Stimulated activated CD4-positive, alpha-beta T cell treated with anti-CD3 and anti-CD28 coated beads, Interleukin-12 subunit alpha, Interleukin-12 subunit beta, amount 100 ng/mL, for 48 hours (primary cell): Measurements from ENCODE around the gene SEC63.
"Not testable (repeated sequence)": the region's sequence is repeated elsewhere in the genome, so short reads cannot be mapped to it uniquely, and the experiment has no call there.

Experiments used
- DNase-seq, 3 donors: peaks; one replicate each; pipeline ENCODE4 v3.0.0-alpha.2; 2020; ENCODE audit warnings: low read depth in 2 of 3, low spot score in 1 of 3

The SEC63 gene

GRCh38 chr6:107866606-107867301, 91.3 kb downstream of the SEC63 start:
- DNase-seq = peak in 1 of 3 donors; percentile 27

- no peak for DNase-seq
Measured at GRCh38 chr6:107864226-107865127, 93.5 kb downstream of the SEC63 start.

GRCh38 chr6:107862383-107862782, 95.6 kb downstream of the SEC63 start:
- DNase-seq = no peak

GRCh38 chr6:107860963-107861362, 97.0 kb downstream of the SEC63 start:
- DNase-seq = not testable (repeated sequence)

- DNase-seq = not testable (repeated sequence)
Measured at GRCh38 chr6:107860144-107860543, 97.9 kb downstream of the SEC63 start.

- DNase-seq = no peak
Measured at GRCh38 chr6:107853230-107853629, 104.8 kb downstream of the SEC63 start.

- DNase-seq = no peak
Measured at GRCh38 chr6:107849325-107849724, 108.7 kb downstream of the SEC63 start.

GRCh38 chr6:107847844-107848802, 109.9 kb downstream of the SEC63 start:
- peak; percentile 72 to 83 (median 79) for DNase-seq

- DNase-seq = no peak
Measured at GRCh38 chr6:107846262-107846795, 111.7 kb downstream of the SEC63 start.

GRCh38 chr6:107845777-107846176, 112.2 kb downstream of the SEC63 start:
- no peak for DNase-seq

GRCh38 chr6:107843400-107843799, 114.6 kb downstream of the SEC63 start:
- no peak for DNase-seq

GRCh38 chr6:107841275-107841670, 116.7 kb downstream of the SEC63 start:
- no peak for DNase-seq

GRCh38 chr6:107840636-107841274, 117.3 kb downstream of the SEC63 start:
- no peak for DNase-seq

GRCh38 chr6:107833136-107833535, 124.9 kb downstream of the SEC63 start:
- DNase-seq = no peak

- no peak for DNase-seq
Measured at GRCh38 chr6:107832151-107833056, 125.6 kb downstream of the SEC63 start.

- no peak for DNase-seq
Measured at GRCh38 chr6:107830060-107830459, 127.9 kb downstream of the SEC63 start.

GRCh38 chr6:107827541-107827940, 130.5 kb downstream of the SEC63 start:
- DNase-seq = no peak

- DNase-seq = peak in 2 of 3 donors; percentile 41 to 42
Measured at GRCh38 chr6:107823047-107823557, 134.9 kb downstream of the SEC63 start.
